Esophagus squamous epithelium (tissue), 4 donors: ENCODE results near the gene REV3L.

Source experiments
- CTCF ChIP-seq, 6 experiments: fragments of 450-650 bp in 4 of 6; fragments of 200-600 bp in 2 of 6; sonication (generic) in 2 of 6; IDR thresholded peaks; one replicate each; pipeline ENCODE4 v1.5.1; 2016 to 2019; ENCODE audit warnings: antibody characterized with exemption in 6 of 6, mild to moderate bottlenecking in 4 of 6, moderate library complexity in 4 of 6
- POLR2A ChIP-seq, 4 donors: fragments of 450-650 bp; IDR thresholded peaks; one replicate each; pipeline ENCODE4 v1.6.1; 2017; ENCODE audit warnings: antibody characterized with exemption in 4 of 4, mild to moderate bottlenecking in 4 of 4, moderate library complexity in 3 of 4

GRCh38 chr6:111406200-111406721 is 76.8 kb downstream of the REV3L start:
- TF ChIP-seq POLR2A (IDR thresholded peaks at IDR 0.05) (no peak), CTCF (IDR thresholded peaks at IDR 0.05) (no peak)
